ENCODE results near the gene CEBPE.

The CEBPE gene

GRCh38 chr14:23118506-23119362 is at the start of gene CEBPE:
Gene CEBPE (minus strand): TSS chr14:23119255. CDS start chr14:23119091, 164 bp downstream.
- no peak within 1 kb of the TSS for H3K4me3 ChIP-seq (replicated peaks in 1 of 2; ENCODE audit: low read depth in 2 of 2, low read length in 2 of 2)
- no peak for TF ChIP-seq CTCF (IDR thresholded peaks at IDR 0.05; ENCODE audit: low read depth, low read length)
- no peak for DNase-seq (ENCODE audit: low read depth in 2 of 2)

- H3K4me3 ChIP-seq (replicated peaks in 1 of 2; ENCODE audit: low read depth in 2 of 2, low read length in 2 of 2): no peak overlapping the region
- TF ChIP-seq CTCF (IDR thresholded peaks at IDR 0.05; ENCODE audit: low read depth, low read length): no peak
- DNase-seq (ENCODE audit: low read depth in 2 of 2): peak in 1 of 2 donors; percentile 57
Observed at GRCh38 chr14:23168246-23168645, 49.2 kb upstream of the CEBPE start.

- no peak for DNase-seq (ENCODE audit: low read depth in 2 of 2)
- no peak overlapping the region for H3K4me3 ChIP-seq (replicated peaks in 1 of 2; ENCODE audit: low read depth in 2 of 2, low read length in 2 of 2)
- TF ChIP-seq CTCF (IDR thresholded peaks at IDR 0.05; ENCODE audit: low read depth, low read length): no peak
Observed at GRCh38 chr14:23167116-23167847, 48.2 kb upstream of the CEBPE start.

GRCh38 chr14:23164949-23165348 is 45.9 kb upstream of the CEBPE start:
- H3K4me3 ChIP-seq (replicated peaks in 1 of 2; ENCODE audit: low read depth in 2 of 2, low read length in 2 of 2): no peak overlapping the region
- no peak for DNase-seq (ENCODE audit: low read depth in 2 of 2)
- no peak for TF ChIP-seq CTCF (IDR thresholded peaks at IDR 0.05; ENCODE audit: low read depth, low read length)

GRCh38 chr14:23164250-23164649 is 45.2 kb upstream of the CEBPE start:
- no peak for TF ChIP-seq CTCF (IDR thresholded peaks at IDR 0.05; ENCODE audit: low read depth, low read length)
- peak in 1 of 2 donors; percentile 87 for DNase-seq (ENCODE audit: low read depth in 2 of 2)
- H3K4me3 ChIP-seq (replicated peaks in 1 of 2; ENCODE audit: low read depth in 2 of 2, low read length in 2 of 2): no peak overlapping the region

- DNase-seq (ENCODE audit: low read depth in 2 of 2): no peak
- no peak overlapping the region for H3K4me3 ChIP-seq (replicated peaks in 1 of 2; ENCODE audit: low read depth in 2 of 2, low read length in 2 of 2)
- TF ChIP-seq CTCF (IDR thresholded peaks at IDR 0.05; ENCODE audit: low read depth, low read length): no peak
Observed at GRCh38 chr14:23163830-23164229, 44.8 kb upstream of the CEBPE start.

Measured in cardiac fibroblast (primary cell).